Stimulated activated CD8-positive, alpha-beta memory T cell treated with anti-CD3 and anti-CD28 coated beads, Interleukin-4, amount 100 ng/mL, for 24 hours (primary cell): ENCODE data around the gene DMBX1.

Experiments
- DNase-seq: peaks from one replicate; pipeline ENCODE4 v3.0.0-alpha.2; 2020; ENCODE audit warnings: low read depth

Gene DMBX1

DNA sequence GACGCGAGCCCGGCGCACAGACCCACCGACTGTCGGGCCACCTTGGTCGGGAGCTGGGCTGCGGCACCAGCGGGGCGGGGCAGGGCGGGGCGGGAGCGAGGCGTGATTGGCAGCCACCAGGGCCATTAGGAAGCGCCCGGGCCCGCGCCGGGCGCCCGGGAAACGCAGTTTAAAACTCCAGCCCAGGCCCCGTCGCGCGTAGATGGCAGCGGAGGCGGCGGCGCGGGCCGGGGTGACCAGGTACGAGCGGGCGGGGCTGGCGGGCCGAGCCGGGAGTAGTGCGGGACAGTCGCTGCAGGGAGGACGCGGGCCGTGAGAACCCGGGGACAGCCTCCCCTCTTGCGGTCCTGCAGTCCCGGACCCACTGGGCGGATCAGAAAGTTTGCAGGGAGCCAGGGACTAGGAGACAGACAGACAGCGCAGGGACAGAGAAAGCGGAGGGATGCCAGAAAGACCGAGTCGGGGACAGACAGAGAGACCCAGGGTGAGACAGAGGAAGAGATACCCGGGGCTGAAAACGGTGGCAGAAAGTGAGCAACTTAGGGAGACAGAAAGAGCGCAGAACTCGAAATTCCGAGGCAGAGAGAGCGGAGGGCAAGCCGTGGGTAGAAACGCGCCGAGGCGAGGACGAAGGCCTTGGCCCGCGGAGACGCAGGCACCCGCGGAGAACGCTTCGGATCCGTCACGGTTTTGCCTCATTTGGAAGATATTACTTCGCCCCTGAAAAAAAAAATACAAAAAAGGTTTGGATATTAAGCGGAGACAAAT is at the start of gene DMBX1:
Gene DMBX1 (plus strand): TSS at position 199 of the 768 bp plus-strand sequence. CDS start 17,175 bp downstream, outside the sequence.
- DNase-seq, result peak; percentile 4

DNA sequence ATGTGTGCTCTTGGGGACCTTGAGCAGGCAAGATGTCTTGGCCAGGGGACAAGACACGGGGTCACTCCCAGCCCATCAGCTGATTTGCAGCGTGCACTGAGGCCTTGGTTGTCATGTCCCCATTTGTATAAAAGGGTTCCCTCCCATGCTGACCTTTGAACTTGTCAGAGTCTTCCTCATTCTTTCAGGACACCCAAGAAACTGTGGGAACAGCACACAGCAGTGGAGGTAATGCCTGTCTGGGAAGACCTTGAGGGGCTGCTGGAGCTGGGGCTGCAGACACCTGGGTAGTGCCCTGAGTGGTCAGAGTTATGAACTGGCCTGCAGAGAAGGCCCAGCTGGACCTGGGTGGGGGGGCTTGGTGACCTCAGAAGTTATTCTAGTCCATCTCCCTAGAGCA is 49.2 kb upstream of the DMBX1 start:
- DNase-seq, result no peak

DNA sequence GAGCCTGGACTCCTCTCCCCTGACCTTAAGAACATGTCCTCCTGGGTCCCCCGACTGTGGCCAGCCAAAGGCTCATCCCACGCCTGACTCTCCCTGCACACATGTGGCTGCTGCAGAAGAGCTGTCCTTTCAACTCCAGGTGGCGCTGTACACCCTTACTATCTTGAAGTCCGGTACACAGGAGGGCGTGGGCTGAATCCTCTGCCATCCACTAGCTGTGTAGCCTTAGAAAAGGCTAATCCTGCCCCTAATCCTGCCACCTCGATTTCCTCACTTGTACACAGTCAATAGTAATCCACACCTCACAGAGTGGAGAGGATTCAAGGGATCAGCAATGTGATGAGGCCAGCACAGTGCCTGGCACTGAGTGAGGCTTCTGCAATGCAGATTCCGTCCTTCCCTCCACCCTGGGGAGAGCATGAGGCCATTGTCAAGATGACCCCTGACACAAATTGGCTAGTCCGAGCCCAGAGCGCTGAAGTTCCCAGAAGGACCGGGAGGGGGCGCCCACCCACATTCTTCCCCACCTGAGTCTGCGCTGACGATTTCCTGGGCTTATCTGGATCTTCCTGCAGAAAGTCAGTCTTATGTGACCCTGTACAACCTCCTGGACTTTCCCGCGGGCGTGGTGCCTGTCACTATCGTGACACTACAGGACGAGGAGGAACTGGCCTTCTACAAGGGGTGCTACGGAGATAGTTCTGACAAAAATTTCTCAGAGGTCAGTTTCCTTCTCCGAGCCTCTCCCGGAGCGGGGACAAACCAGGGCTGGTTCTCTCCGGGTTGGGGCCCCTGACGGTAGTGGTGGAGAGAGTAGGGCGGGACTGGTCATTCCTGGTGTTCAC is 47.1 kb upstream of the DMBX1 start:
- DNase-seq, result peak; percentile 54

DNA sequence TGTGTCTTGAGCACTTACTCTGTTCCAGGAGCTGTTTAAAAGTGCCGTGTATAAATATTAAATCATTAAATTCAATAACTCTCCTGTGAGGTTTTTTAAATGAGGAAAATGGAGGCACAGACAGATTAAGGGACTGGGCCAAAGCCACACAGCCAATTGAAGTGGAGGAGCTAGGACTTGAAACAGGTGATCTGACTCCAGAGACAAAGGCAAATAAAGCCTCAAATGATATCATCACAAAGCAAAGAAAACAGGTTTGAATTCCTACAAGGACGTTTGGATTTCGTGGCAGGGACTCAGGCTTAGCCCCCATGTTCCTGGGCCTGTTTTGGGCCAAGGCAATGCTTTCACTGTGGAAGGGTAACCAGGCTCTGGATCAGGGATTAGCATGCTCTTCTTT is 45.2 kb upstream of the DMBX1 start:
- DNase-seq, result no peak

DNA sequence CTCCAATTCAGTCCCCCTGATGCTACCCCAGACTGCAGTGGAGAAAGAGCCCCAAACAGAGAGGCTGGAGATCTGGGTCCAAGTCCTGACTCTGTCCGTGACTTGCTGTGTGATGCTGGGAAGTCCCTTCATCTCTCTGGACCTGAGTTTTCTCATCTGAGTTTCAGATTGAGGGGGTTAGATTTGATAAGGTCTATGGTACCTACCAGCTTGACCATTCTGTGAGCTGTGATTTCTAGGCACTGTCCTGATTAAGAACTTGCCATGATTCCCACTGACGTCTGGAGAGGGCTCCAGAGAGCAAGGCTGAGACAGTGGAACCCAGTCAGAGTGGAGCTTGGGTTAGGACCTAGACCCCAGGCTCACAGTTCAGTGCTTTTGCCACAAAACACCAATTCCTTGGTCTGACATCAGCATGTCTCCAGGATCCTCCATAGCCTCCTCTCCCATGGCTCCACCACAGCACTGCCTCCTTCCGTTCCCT is 43.8 kb upstream of the DMBX1 start:
- DNase-seq, result no peak

DNA sequence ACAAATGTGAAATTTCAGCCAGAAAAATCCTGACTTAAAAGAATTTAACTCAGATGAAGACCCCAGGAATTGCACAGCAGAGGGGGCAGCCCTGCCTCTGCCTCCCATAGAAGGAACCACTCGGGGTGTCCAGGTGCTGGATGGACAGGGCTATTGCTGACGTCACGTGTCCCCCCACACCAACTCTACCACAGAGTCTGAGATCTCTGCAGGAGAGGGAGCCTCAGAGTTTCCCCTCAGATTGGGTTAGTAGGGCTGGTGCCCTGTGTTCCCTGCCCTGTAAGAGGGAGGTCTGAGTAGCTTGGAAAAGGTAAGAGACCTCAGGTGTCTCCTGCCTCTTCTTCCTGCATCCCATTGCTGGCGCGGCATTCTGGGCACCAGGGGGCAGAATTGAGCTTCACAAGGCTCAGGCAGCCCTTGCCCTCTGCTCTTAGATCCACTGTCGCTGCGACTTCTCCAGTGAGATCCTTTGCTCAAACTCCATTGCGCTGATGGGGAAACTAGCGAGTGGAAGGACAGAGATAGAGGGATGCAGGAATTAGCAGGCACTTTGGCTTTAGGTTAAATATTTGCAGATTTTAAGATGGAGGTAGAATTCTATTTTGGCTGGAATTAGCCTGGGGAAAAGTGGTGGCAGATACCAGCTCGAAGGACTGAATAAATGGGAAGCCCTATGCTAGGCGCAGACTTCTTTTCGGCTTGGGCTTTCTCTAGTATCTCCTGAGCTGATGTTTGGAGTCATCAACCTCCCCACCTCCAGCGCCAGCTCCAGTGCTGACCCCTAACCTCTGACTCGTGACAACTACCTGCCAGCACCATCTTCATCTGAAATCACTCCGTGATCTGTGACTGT is 42.8 kb upstream of the DMBX1 start:
- peak; percentile 74 for DNase-seq

DNA sequence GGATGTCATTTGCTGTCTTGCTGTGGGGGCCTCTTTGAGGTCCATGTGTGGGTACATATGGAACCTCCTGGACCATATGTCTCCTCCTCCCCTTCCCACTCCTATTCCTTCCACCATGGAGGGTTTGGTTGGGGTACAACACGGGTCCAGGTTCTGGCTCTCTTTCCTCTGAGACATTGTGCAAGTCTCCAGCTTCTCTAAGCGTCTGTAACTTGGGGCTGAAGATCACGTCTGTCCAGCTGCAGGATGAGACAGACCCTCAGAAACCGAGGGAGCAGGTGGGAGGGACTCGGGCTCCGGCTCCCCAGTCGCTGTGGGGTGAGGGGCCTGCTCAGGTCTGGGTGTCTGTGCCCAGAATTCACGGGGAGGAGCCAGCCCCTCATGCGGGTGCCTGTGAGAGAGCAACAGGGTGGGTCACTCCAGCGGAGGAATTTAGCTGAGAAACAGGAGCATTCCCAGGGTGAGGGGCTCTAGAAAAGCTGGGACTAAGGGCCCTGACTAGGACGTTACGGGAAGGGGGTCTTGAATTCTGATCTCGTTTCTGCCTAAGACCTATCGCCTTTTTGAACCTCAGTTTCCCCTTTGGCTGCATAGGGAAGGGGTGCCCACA is 42.0 kb upstream of the DMBX1 start:
- no peak for DNase-seq

DNA sequence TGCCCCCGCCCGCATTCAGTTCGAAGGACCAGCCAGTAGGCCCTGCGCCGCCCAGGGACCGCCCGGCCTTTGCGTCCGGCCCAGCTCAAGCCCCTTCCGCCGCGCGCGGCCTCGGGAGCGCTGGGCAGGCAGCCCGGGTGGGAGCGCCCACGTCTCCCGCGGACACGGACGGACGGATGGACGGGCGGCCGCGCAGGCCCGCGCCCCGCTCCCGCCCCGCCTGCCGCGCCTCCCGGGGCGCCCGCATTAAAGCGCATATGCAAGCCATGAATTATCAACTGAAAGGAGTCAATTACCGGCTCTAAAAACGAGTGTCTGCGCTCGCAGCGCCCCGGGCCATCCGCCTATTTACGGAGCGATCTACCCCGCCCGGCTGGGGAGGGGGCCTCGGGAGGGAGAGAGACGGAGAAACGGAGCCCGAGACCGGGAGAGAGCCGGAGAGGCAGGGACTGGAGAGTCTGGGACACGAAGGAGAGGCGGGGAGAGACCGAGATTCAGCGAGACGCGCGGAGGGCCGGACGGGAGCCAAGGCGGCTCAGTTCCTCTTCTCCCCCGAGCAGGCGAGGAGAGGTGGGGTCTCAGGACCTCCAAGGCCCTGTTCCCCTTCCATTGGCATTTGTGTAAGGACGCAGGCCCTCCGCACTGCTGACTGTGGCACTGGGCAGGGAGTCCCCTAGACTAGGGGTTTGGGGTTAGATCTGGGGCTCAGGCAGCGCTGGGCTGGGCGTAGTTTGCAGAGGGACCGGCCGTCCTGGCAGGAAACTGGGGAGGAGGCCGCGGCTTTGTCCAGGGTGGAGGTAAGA is 41.3 kb upstream of the DMBX1 start:
- no peak for DNase-seq

DNA sequence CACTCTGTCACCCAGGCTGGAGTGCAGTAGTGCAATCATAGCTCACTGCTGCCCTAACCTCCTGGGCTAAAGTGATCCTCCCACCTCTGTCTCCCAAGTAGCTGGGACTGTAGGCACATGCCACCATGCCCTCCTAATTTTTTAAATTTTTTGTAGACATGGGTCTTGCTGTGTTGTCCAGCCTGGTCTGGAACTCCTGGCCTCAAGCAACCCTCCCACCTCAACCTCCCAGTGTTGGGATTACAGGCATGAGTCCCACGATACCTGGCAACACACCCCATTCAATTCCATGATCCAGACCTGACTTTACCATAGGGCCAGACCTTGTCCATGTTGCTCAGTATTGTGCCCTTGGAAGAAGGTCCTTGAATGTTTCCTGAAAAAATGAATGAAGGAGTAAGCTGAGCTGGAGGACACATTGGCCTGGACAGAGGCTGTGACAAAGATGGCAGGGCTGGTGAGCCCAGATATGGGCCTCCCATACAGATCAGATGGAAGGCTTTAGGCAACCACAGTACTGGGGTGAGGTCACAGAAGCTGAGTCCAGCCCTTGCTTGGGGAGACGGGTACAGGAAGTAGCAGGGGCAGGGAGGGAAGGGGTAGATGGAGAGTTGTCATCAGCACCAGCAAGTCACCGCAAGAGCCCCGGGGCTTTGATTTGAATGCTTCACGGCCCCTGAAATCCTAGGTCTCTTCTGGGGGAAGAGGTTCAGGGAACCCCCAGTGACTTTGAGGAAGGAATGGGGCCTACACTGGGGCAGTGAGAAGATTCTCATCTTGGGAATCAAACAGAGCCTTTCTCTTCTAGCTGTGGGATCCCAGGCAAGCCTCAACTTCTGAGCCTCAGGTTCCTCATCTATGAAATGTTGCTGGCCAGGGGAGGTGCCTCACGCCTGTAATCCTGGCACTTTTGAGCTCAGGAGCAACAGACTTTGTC is 40.1 kb upstream of the DMBX1 start:
- no peak for DNase-seq

DNA sequence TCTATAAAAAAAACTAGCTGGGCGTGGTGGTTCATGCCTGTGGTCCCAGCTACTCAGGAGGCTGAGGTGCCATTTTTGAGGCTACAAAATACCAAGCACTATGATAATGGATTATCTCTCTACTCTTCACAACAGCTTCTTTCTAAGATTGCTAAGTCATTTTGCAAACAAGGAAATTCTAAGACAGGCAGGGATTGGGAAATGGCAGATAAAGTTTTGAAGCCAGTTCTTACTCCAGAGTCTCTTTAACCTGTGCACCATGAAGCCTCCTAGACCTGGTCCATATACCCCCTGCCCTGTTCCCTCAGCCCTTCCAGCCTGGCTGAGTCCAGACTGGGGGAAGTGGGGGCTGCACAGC is 39.5 kb upstream of the DMBX1 start:
- no peak for DNase-seq

DNA sequence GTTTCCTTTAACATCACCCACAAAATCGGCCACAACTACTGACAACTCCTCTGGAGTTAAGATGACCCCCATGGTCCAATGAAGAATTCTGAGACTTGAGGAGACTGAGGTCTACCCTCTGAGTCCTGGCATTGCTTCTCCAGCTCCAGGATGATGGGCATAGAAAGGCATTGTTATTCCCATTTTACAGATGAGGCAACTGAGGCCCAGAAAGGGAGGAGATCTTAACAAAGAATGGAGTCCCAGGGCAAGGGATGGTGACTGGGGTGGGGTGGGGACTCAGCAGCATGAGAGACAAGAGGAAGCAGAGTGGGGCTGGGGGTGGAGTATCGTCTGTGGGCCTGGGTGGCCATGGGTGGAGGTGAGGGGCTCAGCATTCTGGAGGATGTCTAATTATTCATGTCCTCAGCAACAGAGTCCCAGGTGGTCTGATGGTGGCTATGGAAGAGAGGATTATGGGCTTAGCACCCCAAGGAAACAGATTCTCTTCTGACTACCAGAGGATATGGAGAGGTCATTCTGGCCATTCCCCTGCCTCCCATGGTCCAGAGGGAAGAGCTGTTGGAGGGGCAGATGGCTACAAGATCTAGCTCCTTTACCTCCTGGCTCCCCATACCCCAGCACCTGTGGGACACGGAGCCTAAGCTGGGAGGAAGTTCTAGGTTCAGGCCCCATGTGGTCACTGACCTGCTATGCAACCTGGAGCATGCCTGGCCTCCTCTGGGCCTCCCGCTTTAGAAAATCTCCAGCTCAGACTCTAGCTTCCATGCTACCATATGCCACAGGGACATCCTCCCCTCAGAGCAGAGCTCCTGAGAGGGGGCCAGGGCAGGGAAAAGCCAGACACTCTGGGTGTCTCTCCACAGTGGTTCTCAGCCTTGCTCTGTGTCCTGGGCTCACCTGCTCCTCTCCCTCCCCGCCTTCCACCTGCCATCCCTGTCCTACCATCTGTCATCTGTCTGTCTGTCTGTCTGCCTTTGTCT is 37.4 kb upstream of the DMBX1 start:
- no peak for DNase-seq

DNA sequence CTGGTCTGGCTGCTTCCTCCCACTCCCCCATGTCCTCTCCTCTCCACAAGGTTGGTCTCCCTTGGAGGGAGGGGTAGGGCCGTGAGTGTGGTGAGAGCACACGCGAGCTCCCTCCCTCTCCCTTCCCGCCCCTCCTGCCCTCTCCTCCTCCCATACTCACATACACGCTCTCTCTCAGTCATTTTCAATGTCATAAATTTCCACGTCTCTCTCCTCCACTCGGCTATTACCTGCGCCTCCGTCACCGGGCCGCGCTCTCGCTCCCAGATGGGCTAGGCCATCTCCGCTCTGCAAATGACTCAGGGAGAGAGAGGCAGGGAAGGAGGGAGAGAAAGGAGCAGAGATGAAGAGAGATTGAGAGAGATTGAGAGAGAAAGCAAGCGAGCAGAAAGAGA is 36.7 kb upstream of the DMBX1 start:
- DNase-seq, result no peak

DNA sequence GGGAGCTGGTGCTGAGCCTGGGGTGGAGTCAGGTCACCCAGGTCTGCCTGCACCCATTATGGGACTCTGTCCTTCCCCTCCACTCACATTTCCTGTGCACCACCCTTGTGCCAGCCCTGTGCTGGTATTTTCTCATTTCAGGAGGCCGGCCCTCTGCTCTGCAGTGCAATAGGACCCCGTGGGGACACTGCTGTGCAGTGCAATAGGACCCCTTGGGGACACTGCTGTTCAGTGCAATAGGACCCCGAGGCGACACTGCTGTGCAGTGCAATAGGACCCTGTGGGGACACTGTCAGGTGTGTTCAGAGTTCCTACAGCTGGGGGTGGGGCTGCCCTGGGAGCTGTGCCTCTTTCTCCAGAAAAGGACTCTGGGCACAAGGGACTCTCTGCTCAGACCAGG is 36.2 kb upstream of the DMBX1 start:
- no peak for DNase-seq

DNA sequence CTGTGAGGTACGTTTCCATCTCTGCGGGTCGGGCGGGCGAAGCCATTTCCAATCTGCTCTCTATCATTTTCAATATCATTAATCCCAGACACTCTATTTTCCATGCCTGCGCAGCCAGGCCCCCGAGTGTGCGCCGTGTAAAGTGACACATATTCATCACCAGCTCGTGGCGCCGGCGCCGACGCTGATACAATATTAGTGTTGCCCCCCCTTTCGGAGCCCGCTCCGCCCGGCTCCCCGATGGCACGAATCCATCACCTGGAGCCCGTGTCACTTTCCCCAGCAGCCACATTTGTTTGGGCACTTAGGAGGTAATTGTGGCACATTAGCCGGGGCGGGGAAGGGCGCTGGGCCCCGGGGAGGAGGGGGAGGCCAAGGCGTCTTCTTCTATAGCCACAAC is 33.7 kb upstream of the DMBX1 start:
- no peak for DNase-seq

DNA sequence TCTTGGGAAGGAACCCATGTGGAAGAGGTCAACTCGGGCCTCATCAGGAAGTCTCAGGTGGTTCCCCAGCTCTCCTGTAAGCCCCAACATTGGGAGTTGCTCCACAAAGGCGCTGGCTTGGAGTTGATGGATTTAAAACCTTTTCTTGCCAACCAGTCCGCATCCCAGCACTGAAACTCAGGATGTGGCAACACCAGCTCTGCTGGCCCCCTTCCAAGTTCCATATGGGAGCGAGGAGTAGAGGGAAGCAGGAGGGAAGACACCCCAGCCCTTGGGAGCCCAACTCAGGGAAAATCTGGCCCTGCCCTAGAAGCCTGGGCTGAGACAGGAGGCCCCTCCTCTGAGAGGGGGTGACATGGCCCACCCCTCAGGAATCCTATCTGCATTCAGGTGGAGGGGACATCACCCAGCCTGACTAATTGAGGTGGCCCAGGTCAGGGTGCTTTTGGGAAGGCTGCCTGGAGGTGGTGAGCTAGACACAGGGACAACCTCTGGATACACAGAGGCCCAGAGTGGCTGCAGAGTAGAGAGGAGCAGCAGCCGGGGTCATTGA is 33.1 kb upstream of the DMBX1 start:
- DNase-seq, result no peak

DNA sequence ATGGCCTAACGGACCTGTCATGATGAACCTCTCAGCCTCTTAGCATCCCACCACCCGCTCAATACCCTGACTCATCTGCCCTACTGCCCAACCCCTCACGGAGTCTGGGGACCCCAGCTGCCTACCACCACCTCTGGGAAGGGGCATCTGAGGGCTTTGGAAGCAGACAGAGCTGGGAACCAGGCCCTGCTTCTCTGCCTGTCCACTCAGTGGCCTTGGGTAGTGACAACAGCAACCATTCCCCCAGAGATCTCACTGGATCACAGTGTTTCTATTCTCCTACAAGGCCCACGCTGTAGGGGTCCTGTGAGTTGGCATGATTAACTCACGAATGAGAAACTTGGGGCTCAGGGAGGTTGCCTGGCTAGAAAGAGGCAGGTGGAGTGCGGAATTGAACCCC is 32.5 kb upstream of the DMBX1 start:
- no peak for DNase-seq

DNA sequence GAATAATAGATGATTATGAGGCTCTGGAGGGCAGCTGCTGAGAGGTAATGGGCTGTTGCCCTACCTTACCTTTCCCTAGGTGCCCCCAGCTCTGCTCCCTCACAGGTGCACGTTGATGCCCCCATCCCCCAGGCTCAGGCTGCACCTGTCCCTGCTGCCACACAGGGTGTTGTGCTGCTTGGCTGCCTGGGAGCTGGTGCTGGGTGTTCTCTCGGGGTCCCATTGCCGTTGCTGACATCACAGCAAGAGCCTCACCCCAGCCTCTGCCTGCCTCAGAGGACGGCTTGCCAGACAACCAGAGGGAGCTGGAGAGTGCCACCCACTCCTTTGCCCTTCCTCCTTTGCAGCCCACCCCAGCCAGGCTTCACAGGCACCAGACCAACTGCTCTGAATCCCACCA is 31.4 kb upstream of the DMBX1 start:
- DNase-seq, result no peak

DNA sequence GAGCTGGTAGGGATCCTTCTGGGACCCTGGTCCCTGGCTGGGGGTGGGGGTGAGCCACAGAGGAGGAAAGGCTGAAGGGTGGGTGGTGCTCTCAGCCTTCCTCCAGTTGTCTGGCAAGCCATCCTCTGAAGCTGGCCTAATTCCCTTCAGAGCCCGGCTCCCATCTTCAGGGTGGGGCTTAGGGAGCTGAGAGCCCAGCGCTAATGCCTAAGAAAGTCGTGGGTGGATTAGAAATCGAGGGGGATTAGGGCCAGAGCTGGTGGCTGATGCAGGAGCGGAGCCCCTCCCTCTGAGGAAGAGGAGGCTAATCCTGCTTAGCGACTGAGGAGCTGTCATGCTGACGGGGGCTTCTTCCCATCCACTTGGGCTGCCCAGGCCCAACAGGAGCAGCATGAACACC is 30.8 kb upstream of the DMBX1 start:
- DNase-seq, result no peak
